ENCODE results near the gene ST3GAL5.

The ST3GAL5 gene

GRCh38 chr2:85907671-85908157 lies 18.9 kb upstream of the ST3GAL5 start:
- TF ChIP-seq, protein P1, sequence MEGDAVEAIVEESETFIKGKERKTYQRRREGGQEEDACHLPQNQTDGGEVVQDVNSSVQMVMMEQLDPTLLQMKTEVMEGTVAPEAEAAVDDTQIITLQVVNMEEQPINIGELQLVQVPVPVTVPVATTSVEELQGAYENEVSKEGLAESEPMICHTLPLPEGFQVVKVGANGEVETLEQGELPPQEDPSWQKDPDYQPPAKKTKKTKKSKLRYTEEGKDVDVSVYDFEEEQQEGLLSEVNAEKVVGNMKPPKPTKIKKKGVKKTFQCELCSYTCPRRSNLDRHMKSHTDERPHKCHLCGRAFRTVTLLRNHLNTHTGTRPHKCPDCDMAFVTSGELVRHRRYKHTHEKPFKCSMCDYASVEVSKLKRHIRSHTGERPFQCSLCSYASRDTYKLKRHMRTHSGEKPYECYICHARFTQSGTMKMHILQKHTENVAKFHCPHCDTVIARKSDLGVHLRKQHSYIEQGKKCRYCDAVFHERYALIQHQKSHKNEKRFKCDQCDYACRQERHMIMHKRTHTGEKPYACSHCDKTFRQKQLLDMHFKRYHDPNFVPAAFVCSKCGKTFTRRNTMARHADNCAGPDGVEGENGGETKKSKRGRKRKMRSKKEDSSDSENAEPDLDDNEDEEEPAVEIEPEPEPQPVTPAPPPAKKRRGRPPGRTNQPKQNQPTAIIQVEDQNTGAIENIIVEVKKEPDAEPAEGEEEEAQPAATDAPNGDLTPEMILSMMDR (IDR thresholded peaks at IDR 0.05; ENCODE audit: insufficient read depth, low read length, poor library complexity, severe bottlenecking), result no peak
- Histone ChIP-seq H3K36me3 (ENCODE audit: control insufficient read depth, insufficient read depth, low read length) (no peaks in the 10 kb centered on the region), H3K27me3 (replicated peaks; ENCODE audit: control insufficient read depth, insufficient read depth, low read length) (no peaks in the 10 kb centered on the region; the same call in none of the 2 replicates), H3K4me3 (replicated peaks; ENCODE audit: low read depth, low read length) (no peak overlapping the region)
- DNase-seq (ENCODE audit: extremely low read depth, insufficient read length), result no peak

DNA sequence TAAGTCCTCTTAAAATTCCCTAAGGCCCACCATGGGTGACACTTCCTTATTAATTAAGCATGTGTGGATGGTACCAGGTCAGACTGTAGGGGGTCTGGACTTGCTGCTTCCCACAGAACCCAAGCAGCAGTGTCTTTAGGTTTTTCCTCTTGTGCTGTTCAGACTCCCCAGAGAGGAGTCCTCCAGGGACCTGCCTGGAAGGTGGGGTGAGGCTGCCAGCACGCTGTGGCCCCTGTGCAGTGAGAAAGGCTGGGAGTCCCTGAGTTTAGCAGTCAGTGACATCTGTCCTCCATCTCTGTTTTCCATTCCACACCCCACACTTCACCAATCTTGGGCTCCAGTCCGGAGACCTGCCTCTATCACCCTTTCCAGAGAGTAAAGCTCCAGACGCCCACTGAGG lies 18.0 kb upstream of the ST3GAL5 start:
- DNase-seq (ENCODE audit: extremely low read depth, insufficient read length), result no peak
- Histone ChIP-seq H3K36me3 (ENCODE audit: control insufficient read depth, insufficient read depth, low read length) (no peaks in the 10 kb centered on the region), H3K27me3 (replicated peaks; ENCODE audit: control insufficient read depth, insufficient read depth, low read length) (no peaks in the 10 kb centered on the region; the same call in none of the 2 replicates), H3K4me3 (replicated peaks; ENCODE audit: low read depth, low read length) (no peak overlapping the region)
- TF ChIP-seq, protein P1 (IDR thresholded peaks at IDR 0.05; ENCODE audit: insufficient read depth, low read length, poor library complexity, severe bottlenecking), result no peak

- Histone ChIP-seq H3K4me3 (replicated peaks; ENCODE audit: low read depth, low read length) (no peak overlapping the region), H3K36me3 (ENCODE audit: control insufficient read depth, insufficient read depth, low read length) (no peaks in the 10 kb centered on the region), H3K27me3 (replicated peaks; ENCODE audit: control insufficient read depth, insufficient read depth, low read length) (no peaks in the 10 kb centered on the region; the same call in none of the 2 replicates)
- no peak for DNase-seq (ENCODE audit: extremely low read depth, insufficient read length)
- TF ChIP-seq, protein P1 (IDR thresholded peaks at IDR 0.05; ENCODE audit: insufficient read depth, low read length, poor library complexity, severe bottlenecking), result no peak
Measured at GRCh38 chr2:85905891-85906290, 17.1 kb upstream of the ST3GAL5 start.

DNA sequence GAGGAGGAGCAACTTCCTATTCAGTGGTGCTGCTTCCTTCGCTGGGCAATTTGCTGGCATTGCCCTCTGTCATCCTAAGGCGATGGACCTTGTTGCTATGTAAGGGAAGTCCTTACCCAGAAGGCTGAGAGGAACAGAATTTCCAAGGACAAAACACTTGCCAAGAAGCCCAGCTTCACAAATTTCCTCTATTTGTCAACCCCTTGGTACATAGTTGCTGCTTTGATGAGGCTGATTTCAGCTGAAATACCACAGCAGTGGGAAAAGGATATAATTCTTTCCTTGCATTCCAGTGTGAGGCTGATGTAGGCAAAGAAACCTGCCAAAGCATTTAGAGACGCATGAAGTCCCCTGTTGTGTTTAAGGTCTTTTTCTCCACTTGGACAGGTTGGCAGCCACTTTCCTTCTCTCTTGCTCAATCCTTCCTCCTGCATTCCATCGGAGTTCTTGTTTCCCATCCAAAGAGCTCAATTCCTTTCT lies 16.4 kb upstream of the ST3GAL5 start:
- no peak for DNase-seq (ENCODE audit: extremely low read depth, insufficient read length)
- TF ChIP-seq, protein P1 (IDR thresholded peaks at IDR 0.05; ENCODE audit: insufficient read depth, low read length, poor library complexity, severe bottlenecking), result no peak
- H3K27me3 ChIP-seq (replicated peaks; ENCODE audit: control insufficient read depth, insufficient read depth, low read length), result no peaks in the 10 kb centered on the region; the same call in none of the 2 replicates
- H3K36me3 ChIP-seq (ENCODE audit: control insufficient read depth, insufficient read depth, low read length), result no peaks in the 10 kb centered on the region
- no peak overlapping the region for H3K4me3 ChIP-seq (replicated peaks; ENCODE audit: low read depth, low read length)

GRCh38 chr2:85903849-85904248 lies 15.1 kb upstream of the ST3GAL5 start:
- no peaks in the 10 kb centered on the region for H3K36me3 ChIP-seq (ENCODE audit: control insufficient read depth, insufficient read depth, low read length)
- TF ChIP-seq, protein P1 (IDR thresholded peaks at IDR 0.05; ENCODE audit: insufficient read depth, low read length, poor library complexity, severe bottlenecking), result no peak
- H3K27me3 ChIP-seq (replicated peaks; ENCODE audit: control insufficient read depth, insufficient read depth, low read length), result no peaks in the 10 kb centered on the region; the same call in none of the 2 replicates
- no peak overlapping the region for H3K4me3 ChIP-seq (replicated peaks; ENCODE audit: low read depth, low read length)
- no peak for DNase-seq (ENCODE audit: extremely low read depth, insufficient read length)

DNA sequence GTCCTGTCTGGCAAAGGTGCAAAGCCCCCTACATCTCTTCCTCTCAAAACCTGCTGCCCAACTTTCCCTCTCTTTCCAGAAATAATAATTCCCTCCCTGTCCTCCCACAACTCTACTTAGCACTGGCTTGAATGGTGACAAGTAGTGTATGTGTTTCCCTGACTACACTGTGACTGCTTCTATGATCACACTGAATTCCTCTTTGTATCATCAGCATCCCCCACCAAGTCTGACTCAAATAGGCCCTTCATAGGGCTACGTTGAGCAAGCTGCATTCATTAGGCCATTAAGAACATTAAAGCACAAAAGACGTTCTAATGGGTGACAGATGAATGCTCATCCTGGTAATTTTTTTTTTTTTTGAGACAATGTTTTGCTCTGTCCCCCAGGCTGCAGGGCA lies 13.7 kb upstream of the ST3GAL5 start:
- TF ChIP-seq, protein P1 (IDR thresholded peaks at IDR 0.05; ENCODE audit: insufficient read depth, low read length, poor library complexity, severe bottlenecking), result no peak
- Histone ChIP-seq H3K27me3 (replicated peaks; ENCODE audit: control insufficient read depth, insufficient read depth, low read length) (no peaks in the 10 kb centered on the region; the same call in none of the 2 replicates), H3K36me3 (ENCODE audit: control insufficient read depth, insufficient read depth, low read length) (no peaks in the 10 kb centered on the region), H3K4me3 (replicated peaks; ENCODE audit: low read depth, low read length) (no peak overlapping the region)
- DNase-seq (ENCODE audit: extremely low read depth, insufficient read length), result no peak

Data from GM06990 (cell line).